Stimulated activated CD4-positive, alpha-beta T cell treated with anti-CD3 and anti-CD28 coated beads, Interleukin-15, amount 100 ng/mL, for 48 hours (primary cell): ENCODE data around the gene ATOH1.

Experiments used
- DNase-seq, 2 donors: peaks; one replicate each; pipeline ENCODE4 v3.0.0-alpha.2; 2020; ENCODE audit warnings: low read depth in 2 of 2

The ATOH1 gene

DNA sequence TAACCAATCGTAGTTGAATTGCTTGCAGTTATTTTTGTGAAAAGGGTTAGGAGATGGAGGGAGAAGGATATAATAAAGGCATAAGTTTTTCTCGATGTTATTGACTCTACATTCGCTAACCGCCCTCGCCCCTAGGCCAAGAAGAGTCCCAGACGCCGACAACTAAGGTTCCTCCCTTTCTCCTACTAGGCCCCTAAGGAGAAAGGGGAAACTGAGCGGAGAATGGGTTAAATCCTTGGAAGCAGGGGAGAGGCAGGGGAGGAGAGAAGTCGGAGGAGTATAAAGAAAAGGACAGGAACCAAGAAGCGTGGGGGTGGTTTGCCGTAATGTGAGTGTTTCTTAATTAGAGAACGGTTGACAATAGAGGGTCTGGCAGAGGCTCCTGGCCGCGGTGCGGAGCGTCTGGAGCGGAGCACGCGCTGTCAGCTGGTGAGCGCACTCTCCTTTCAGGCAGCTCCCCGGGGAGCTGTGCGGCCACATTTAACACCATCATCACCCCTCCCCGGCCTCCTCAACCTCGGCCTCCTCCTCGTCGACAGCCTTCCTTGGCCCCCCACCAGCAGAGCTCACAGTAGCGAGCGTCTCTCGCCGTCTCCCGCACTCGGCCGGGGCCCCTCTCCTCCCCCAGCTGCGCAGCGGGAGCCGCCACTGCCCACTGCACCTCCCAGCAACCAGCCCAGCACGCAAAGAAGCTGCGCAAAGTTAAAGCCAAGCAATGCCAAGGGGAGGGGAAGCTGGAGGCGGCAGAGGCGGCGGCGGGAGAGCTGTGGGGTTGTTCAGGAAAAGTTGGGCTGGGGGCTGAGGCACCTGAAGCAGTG lies 5.9 kb downstream of the ATOH1 start:
- no peak for DNase-seq

DNA sequence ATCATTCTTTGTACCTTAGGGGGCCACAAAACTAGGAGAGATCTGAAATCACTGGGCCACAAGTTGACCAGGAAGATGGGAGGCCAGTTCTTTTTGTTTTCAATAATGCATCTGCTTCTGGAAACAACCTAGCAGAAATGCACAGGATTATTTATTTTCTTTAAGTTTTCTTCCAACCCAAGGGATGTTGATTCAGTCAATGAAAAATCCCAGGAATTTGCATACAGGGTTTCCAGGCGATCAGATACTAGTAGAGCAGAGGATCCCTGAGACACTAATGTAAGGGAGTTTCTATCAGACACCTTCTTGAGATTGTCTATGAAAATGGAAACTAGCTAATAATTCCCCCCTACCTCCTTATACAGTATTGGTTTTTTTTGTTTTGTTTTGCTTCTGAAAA lies 7.4 kb downstream of the ATOH1 start:
- DNase-seq = no peak

DNA sequence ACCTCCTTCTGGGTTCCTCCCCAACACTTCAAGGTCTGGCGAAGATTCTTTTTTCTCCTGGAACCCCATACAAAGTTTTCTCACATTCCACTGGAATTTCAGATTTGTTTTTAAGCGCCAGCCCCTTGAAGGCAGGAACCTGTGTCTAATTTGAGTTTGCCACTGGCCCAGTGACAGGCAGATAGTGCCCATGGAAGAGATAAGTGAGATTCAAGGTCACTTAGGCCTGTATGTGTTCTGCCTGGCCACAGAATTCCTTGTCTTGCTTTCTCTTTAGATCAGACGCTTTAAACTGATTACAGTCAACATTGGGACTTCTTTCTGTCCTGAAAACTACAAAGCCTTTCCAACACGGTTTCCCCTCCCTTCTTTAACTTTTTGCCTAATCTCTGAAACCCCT lies 11.2 kb downstream of the ATOH1 start:
- DNase-seq = no peak

DNA sequence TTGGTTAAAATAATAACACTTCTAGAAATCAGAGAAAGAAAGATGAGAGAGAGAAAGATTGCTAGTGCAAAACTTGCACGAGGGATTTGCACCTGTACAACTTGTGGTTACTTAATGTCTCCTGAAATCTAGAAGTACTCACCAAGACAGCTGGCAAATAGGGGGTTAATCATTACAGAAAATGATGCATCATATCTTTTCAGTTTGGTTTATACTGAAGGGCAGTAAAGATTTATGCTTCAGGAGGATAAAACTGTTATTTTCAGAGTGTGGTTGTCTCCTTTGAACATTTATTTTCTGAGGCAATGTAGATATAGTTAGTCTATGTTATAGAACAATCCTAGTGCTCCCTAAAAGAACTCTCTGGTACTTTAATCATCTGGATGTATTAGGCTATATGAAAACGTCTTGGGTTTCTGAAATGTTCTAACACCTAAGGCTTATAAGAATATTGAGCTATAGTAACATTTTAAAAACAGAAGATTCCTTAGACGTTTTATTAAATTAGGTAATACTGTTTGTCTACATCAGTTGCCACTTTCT lies 13.3 kb downstream of the ATOH1 start:
- no peak for DNase-seq

GRCh38 chr4:93842601-93843252 lies 14.2 kb downstream of the ATOH1 start:
- no peak for DNase-seq

DNA sequence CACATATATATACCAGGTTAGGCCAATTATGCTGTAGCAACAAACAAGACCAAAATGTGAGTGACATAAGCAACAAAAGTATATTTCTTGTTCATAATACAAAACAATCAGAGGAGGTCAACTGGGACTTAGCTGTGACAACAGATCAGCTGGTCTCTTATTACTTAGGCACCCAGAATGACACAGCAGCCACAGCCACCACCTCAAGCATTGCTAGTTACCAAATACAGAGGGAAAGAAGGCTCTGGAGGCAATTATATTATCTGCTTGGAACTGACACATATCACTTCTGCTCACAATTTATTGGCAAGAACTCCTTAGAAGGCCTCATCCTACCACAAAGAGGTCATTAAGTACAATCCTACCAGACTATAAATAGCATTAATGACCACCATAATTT lies 15.2 kb downstream of the ATOH1 start:
- no peak for DNase-seq

- no peak for DNase-seq
These were observed 24.1 kb downstream of the ATOH1 start for GRCh38 chr4:93852680-93853079.

DNA sequence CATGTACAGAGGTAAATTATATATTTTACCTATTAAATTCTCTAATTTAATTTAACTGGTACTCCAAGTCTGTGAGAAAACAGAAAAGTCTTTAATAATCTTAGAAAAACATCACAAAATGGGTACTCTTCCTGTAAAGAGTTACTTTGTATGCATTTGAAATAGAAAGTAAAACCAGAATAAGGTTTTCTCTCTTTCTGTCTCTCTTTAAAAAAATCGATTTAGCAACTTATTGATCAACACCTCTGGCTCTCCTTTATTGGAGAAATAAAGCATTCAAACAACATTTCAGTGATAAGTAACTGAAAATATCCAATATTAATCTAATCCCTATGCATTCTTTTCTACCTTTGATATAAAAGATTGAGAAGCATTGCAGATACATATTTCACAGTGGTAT lies 27.4 kb downstream of the ATOH1 start:
- DNase-seq = no peak

DNA sequence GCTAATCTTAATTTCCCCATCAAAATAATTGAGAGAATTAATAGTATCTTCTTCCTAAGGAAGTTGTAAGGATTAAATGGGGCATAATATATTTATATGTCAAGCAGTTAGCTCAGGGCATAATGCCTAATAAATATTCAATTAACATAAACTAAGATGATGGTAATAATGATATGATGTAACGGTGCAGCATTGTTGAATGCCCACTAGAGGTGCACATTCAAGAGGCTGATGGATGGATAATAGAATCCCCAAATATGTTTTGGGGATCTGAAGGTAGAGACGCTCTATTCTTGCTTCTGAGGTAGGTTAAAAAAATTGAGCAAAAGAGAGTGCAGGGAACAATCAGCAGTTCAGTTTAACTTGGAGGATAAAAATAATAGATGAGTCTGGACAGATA lies 37.1 kb downstream of the ATOH1 start:
- no peak for DNase-seq

- DNase-seq = no peak
These were observed 39.0 kb downstream of the ATOH1 start for GRCh38 chr4:93867416-93868001.

DNA sequence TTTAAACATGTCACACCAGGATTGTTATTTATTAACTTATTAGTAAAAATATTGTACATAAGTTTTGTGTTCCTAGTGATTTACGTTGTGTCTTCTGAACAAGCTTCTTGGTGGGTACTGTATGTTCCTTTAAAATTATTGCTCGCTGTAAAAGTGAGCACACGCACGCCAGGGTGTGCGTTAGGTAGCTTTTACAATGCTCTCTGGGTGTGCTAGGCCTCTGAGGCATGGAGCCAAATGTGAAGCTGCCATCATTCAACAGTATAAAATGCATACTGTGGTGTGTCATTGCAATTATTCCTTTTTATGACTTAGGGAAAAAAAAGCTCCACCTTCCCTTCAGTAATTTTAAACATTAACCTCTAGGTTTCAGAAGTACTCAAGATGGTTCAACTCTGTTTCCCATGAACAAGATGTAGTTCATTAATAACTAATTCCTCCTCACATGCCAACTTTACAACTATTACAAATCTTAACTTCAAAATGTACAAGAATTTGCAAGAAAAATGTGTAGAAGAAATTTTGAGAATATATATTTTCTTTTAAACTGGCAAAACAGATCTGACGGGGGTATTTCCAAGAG lies 42.4 kb downstream of the ATOH1 start:
- DNase-seq = no peak

DNA sequence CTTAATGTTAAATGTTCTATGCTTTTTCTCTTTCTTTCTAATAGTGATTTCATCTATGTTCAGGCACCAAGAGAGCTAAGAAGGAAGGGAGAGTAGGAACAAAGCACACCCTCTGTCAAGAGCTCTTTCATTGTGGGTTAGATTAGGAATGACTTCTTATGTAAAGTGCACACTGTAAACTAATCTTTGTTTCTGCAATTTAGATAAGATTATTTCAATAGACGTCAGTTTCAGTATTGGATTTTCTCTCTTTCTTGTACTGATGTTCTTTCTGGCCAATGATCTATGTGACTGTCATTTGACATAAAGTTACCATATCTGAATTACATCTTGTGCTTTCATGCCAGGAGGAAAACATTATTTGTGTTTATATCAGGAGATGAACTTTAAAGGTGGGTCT lies 48.2 kb downstream of the ATOH1 start:
- no peak for DNase-seq

DNA sequence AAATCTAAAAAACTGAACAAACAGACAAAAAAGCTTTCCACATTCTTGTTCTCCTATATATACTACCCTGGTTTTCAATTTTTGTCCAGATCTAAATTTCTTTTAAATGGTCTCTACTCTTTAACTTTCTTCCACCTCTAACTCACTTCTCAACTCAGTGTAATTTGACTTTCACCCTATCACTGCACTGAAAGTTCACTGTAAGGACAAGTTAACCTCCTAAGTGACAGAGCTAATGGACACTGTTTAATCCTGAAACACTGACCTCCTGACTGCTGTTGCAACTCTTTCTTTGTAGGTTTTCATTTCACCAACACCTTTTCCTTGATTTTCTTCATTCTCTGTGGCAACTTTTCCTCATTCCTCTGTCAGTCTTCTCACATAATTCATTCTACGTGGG lies 50.0 kb downstream of the ATOH1 start:
- no peak for DNase-seq

- no peak for DNase-seq
These were observed 51.4 kb downstream of the ATOH1 start for GRCh38 chr4:93879919-93880318.
